ENCODE measurements around the gene BACE1-AS. TPM values are rescaled to one million over a fixed set of nuclear protein-coding genes. Genes with fewer than 3 reads are reported as not detected.
A peak's percentile ranks its signal among the peaks of the same experiment; 100 is the strongest.

The BACE1-AS gene
- total and polyA plus RNA-seq, 2 of the 8 experiments (the other 6 are each of a cell fraction or from before 2014, with no cell fraction given): 14.9 to 17.4 TPM

DNA sequence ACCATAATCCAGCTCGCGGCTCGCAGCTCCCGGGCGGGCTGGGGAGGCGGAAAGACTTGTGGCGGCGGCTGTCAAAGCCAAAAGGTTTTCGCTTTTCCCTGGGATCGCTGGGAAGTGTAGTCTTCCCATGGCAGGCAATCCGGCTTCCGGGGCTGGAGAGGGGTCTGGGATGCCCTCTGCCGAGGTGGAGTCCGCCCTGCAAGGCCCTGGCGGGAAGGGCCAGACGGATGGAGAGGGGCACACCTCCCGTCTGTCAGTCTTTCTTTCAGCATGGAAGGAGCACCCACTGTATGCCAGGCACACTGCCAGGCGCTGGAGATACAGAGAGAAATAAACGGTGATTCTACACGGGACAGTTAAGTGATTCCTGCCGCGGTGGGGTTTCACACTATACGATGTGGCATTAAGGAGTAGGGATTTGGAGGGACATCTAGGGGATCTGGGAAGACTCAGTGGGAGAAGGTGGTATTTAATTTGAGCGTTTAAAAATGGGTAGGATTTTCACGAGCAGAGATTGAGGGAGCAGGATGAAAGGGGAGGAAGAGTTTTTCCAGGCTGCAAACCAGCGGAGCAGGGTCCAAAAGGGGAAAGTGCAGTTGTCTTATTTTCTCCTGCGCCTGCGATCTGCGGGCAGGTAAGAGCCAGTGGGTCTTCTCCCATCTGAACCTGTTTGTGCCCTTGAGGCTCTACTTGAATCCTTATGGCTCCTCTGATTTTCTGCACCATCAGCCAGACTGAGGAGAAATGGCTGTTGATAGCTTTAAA lies 25.2 kb downstream of the BACE1-AS start, which contains the start of gene BACE1 (continued):
- TF ChIP-seq, protein P1, sequence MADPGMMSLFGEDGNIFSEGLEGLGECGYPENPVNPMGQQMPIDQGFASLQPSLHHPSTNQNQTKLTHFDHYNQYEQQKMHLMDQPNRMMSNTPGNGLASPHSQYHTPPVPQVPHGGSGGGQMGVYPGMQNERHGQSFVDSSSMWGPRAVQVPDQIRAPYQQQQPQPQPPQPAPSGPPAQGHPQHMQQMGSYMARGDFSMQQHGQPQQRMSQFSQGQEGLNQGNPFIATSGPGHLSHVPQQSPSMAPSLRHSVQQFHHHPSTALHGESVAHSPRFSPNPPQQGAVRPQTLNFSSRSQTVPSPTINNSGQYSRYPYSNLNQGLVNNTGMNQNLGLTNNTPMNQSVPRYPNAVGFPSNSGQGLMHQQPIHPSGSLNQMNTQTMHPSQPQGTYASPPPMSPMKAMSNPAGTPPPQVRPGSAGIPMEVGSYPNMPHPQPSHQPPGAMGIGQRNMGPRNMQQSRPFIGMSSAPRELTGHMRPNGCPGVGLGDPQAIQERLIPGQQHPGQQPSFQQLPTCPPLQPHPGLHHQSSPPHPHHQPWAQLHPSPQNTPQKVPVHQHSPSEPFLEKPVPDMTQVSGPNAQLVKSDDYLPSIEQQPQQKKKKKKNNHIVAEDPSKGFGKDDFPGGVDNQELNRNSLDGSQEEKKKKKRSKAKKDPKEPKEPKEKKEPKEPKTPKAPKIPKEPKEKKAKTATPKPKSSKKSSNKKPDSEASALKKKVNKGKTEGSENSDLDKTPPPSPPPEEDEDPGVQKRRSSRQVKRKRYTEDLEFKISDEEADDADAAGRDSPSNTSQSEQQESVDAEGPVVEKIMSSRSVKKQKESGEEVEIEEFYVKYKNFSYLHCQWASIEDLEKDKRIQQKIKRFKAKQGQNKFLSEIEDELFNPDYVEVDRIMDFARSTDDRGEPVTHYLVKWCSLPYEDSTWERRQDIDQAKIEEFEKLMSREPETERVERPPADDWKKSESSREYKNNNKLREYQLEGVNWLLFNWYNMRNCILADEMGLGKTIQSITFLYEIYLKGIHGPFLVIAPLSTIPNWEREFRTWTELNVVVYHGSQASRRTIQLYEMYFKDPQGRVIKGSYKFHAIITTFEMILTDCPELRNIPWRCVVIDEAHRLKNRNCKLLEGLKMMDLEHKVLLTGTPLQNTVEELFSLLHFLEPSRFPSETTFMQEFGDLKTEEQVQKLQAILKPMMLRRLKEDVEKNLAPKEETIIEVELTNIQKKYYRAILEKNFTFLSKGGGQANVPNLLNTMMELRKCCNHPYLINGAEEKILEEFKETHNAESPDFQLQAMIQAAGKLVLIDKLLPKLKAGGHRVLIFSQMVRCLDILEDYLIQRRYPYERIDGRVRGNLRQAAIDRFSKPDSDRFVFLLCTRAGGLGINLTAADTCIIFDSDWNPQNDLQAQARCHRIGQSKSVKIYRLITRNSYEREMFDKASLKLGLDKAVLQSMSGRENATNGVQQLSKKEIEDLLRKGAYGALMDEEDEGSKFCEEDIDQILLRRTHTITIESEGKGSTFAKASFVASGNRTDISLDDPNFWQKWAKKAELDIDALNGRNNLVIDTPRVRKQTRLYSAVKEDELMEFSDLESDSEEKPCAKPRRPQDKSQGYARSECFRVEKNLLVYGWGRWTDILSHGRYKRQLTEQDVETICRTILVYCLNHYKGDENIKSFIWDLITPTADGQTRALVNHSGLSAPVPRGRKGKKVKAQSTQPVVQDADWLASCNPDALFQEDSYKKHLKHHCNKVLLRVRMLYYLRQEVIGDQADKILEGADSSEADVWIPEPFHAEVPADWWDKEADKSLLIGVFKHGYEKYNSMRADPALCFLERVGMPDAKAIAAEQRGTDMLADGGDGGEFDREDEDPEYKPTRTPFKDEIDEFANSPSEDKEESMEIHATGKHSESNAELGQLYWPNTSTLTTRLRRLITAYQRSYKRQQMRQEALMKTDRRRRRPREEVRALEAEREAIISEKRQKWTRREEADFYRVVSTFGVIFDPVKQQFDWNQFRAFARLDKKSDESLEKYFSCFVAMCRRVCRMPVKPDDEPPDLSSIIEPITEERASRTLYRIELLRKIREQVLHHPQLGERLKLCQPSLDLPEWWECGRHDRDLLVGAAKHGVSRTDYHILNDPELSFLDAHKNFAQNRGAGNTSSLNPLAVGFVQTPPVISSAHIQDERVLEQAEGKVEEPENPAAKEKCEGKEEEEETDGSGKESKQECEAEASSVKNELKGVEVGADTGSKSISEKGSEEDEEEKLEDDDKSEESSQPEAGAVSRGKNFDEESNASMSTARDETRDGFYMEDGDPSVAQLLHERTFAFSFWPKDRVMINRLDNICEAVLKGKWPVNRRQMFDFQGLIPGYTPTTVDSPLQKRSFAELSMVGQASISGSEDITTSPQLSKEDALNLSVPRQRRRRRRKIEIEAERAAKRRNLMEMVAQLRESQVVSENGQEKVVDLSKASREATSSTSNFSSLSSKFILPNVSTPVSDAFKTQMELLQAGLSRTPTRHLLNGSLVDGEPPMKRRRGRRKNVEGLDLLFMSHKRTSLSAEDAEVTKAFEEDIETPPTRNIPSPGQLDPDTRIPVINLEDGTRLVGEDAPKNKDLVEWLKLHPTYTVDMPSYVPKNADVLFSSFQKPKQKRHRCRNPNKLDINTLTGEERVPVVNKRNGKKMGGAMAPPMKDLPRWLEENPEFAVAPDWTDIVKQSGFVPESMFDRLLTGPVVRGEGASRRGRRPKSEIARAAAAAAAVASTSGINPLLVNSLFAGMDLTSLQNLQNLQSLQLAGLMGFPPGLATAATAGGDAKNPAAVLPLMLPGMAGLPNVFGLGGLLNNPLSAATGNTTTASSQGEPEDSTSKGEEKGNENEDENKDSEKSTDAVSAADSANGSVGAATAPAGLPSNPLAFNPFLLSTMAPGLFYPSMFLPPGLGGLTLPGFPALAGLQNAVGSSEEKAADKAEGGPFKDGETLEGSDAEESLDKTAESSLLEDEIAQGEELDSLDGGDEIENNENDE (IDR thresholded peaks at IDR 0.05; ENCODE audit: insufficient replicate concordance, low read length): no peak
- TF ChIP-seq HDAC6 (IDR thresholded peaks at IDR 0.05; ENCODE audit: low read depth, low read length): no peak
- peak; percentile 34; the same call in 1 of the 2 replicates for TF ChIP-seq TBP (IDR thresholded peaks at IDR 0.05; ENCODE audit: low read depth, low read length)
- peak; percentile 34; the same call in 1 of the 2 replicates for TF ChIP-seq BACH1 (IDR thresholded peaks at IDR 0.05; ENCODE audit: low read length)
- TF ChIP-seq NANOG (IDR thresholded peaks at IDR 0.05; ENCODE audit: insufficient read depth, low read depth, low read length, poor library complexity, severe bottlenecking): no peak
- TF ChIP-seq, protein P2, sequence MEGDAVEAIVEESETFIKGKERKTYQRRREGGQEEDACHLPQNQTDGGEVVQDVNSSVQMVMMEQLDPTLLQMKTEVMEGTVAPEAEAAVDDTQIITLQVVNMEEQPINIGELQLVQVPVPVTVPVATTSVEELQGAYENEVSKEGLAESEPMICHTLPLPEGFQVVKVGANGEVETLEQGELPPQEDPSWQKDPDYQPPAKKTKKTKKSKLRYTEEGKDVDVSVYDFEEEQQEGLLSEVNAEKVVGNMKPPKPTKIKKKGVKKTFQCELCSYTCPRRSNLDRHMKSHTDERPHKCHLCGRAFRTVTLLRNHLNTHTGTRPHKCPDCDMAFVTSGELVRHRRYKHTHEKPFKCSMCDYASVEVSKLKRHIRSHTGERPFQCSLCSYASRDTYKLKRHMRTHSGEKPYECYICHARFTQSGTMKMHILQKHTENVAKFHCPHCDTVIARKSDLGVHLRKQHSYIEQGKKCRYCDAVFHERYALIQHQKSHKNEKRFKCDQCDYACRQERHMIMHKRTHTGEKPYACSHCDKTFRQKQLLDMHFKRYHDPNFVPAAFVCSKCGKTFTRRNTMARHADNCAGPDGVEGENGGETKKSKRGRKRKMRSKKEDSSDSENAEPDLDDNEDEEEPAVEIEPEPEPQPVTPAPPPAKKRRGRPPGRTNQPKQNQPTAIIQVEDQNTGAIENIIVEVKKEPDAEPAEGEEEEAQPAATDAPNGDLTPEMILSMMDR (IDR thresholded peaks at IDR 0.05; ENCODE audit: control extremely low read depth in 1 of 3, insufficient read depth in 1 of 3, low read depth in 1 of 3, low read length in 3 of 3): peak; percentile 62 to 69 (median 66)
- TF ChIP-seq ASH2L (IDR thresholded peaks at IDR 0.05; ENCODE audit: low read length): peak; percentile 30
